C1 segment of cervical spinal cord (tissue), 14 donors: Measurements from ENCODE around the gene EIF5B.
"Not testable (repeated sequence)": the region's sequence is repeated elsewhere in the genome, so short reads cannot be mapped to it uniquely, and the experiment has no call there.

Experiments
- DNase-seq, 14 donors: peaks; one replicate each; lab custom pipeline; 2025; lab: John Stamatoyannopoulos, UW

Gene EIF5B, protein sequence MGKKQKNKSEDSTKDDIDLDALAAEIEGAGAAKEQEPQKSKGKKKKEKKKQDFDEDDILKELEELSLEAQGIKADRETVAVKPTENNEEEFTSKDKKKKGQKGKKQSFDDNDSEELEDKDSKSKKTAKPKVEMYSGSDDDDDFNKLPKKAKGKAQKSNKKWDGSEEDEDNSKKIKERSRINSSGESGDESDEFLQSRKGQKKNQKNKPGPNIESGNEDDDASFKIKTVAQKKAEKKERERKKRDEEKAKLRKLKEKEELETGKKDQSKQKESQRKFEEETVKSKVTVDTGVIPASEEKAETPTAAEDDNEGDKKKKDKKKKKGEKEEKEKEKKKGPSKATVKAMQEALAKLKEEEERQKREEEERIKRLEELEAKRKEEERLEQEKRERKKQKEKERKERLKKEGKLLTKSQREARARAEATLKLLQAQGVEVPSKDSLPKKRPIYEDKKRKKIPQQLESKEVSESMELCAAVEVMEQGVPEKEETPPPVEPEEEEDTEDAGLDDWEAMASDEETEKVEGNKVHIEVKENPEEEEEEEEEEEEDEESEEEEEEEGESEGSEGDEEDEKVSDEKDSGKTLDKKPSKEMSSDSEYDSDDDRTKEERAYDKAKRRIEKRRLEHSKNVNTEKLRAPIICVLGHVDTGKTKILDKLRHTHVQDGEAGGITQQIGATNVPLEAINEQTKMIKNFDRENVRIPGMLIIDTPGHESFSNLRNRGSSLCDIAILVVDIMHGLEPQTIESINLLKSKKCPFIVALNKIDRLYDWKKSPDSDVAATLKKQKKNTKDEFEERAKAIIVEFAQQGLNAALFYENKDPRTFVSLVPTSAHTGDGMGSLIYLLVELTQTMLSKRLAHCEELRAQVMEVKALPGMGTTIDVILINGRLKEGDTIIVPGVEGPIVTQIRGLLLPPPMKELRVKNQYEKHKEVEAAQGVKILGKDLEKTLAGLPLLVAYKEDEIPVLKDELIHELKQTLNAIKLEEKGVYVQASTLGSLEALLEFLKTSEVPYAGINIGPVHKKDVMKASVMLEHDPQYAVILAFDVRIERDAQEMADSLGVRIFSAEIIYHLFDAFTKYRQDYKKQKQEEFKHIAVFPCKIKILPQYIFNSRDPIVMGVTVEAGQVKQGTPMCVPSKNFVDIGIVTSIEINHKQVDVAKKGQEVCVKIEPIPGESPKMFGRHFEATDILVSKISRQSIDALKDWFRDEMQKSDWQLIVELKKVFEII

DNA sequence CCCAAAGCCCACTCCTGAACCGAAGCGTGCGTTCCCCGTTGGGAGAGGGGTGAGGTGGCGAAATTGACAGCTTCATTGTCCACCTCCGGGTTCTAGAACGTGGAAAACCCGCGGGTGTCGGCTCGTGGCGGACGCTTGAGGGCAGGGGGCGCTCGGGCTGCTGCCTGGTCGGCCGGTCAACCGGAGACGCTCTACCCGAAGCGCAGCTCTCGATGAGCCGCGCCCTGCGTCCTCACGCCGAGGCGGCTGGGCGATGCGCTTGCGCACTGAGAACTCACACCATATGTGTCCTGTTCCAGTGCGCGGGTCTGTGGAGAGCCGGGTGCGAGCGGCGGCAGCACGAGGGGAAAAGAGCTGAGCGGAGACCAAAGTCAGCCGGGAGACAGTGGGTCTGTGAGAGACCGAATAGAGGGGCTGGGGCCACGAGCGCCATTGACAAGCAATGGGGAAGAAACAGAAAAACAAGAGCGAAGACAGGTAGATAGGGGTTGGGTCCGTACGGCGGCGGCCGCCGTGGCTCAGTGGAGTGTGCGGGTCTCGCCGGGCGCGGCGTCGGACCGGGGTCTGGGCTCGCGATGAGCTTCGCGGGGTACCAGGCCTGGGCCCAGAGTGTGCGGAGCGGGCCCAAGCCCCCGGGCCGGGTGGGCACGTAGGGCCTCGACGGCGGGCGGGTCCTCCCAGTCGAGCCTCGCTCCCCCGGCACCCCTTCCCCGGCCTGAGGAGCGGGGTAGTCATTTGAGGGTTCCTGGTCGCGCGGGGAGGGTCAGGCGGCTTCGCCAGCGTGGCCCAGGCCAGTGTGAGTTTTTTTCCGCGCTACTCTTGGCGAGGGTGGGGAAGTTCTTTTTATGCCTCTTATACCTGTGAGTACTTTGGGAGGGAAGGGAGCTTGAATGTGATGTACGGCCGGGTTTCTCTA, at the start of gene EIF5B:
Gene EIF5B (plus strand): TSS at position 277 of the 916 bp plus-strand sequence. CDS start 166 bp downstream, at position 443.
- peak; percentile 40 to 95 (median 92) for DNase-seq

DNA sequence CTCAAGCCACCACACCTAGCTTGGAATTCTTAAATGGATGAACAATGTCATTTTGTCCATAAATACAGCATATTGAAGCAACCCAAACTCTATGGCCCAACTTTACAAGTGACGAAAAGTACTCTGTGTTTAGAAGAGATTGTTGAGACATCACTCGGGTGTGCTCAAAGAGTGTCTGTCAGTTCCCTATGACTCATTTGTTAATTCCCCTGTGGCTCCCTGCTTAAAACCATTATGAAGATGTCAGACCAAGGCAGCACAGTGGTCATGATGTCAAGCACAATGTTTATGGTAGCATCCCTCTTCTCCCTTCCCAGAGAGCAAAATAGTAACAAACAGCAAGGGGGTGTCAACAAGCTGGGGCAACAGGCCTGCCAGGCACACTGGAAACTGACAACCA, 39.2 kb upstream of the EIF5B start:
- DNase-seq, result no peak

DNA sequence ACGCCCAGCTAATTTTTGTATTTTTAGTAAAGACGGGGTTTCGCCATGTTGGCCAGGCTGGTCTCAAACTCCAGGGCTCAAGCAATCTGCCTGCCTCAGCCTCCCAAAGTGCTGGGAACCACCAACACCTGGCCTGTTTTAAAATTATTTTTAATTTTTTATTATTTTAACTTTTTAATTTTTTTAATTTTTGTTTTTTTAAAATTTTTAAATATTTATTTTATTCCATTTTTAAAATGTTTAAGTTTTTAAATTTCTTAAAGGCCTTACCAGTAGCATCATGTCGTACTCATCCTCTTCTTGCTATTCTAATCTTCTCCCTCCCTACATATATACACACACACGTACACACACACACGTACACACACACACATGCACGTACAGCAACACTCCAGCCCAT, 37.6 kb upstream of the EIF5B start:
- DNase-seq, result no peak

DNA sequence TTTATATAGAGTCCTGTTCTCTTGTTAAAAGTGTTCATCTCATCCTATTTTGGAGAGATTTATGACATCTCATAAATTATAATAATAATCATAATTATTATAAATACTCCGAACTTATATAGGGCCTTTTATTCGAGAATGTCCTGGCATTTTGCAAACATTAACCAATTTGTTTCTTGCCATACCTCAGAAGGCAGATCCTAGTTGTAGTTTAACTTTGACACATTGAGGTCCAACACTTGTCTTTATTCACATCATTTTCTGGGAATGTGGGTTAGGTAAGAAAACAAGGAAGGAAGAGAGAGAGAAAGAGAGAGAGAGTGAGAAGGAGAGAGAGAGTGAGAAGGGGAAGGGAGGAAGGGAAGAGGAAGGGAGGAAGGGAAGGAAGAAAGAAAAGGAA, 36.1 kb upstream of the EIF5B start, which contains the start of gene LYG1:
Gene LYG1 (minus strand): TSS at position 101 of the 400 bp plus-strand sequence. CDS start 5,527 bp downstream, outside the sequence.
- DNase-seq, result not testable (repeated sequence)

DNA sequence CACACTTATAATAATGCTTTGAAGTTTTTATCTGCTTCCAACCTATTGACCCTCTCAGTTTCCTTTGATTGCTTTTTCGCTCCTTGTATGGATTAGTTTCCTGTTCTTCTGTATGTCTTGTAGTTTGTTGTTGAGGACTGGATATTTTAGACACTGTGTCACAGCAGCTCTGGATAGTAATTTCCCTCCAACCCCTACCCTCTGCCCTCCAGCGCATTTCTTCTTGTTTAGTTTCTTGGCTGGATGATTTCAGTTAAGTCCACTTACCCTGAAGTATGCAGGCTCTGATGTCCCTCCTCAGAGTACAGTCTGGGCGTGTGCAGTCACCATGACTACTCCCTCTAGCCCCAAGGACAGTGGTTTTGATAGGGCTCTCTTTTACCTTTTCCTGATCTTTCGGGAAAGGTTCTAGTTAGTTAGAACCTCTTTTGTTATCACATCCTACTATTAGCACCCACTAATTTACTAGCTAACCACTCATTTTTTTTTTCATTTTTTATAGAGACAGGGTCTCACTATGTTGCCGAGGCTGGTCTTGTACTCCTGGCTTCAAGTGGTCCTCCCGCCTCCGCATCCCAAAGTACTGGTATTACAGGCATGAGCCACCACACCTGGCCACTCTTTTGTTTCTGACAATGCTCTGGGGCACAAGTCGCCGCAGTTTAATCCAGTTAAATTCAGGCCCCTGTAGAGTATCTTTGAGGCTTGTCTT, 19.9 kb upstream of the EIF5B start:
- DNase-seq, result no peak

DNA sequence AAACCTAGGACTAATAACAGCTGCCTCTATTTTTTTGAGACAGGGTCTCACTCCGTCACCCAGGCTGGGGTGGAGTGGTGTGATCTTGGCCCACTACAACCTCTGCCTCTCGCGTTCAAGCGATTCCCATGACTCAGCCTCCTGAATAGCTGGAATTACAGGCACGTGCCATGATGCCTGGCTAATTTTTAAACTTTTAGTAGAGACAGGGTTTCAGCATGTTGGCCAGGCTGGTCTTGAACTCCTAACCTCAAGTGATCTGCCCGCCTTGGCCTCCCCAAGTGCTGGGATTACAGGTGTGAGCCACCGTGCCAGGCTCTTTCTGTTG, 19.4 kb upstream of the EIF5B start:
- DNase-seq, result not testable (repeated sequence)

DNA sequence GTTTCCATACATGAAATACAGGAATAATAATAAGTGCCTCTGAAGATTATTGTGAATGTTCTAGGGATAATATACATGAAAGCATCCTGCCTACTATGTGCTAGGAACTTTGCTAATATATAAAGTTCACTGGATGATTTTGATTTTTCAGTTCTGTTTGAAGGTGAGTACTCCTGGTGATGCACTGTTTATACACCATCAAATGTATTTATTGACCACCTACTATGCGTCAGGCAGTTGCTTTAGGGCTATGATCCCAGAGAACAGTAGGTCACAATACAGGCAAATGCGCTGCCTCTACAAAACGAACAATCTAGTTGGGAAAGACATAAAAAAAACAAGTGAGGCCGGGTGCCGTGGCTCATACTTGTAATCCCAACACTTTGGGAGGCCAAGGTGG, 11.8 kb upstream of the EIF5B start:
- DNase-seq, result no peak

DNA sequence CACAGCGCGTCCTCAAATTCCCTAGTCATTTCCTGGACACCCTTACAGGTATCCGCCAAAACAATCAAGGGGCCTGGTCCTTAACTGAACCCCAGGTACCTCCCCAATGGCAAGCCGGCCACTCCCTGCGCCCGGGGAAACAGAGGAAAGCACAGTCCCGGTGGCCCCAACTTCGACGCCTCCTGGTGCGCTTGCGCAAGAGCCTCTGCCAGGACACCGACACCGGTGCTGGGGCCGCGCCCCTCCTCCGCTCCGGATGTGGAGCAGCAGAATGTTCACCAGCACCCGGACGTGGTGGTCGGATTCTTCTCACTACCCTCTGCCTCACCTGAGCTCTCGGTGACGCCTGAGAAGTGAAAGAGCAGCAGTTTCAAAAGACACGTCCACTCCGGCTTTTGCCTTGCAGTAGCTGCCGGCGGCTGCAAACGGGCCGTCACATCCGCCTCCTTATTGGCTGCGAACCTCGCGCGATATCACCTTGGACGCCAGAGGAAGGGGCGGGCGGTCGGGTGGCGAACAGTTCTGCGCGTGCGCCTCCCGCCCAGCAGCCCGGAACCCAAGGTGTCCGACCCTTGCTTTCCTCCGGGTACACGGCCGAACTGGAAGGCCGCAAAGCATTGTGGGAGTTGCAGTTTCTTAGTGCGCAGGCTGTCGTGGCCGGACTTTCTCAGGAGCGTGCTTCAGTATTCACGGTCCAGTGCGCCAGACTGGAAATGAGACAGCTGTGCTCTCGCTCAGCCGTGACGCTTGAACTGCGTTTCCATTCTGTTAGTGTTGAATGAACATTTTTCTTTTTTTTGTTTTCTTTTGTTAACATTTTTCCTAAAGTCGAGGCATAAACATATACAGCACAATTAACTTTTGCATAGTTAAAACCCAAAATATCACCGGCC, 1.0 kb upstream of the EIF5B start, which contains the start of gene TXNDC9:
Gene TXNDC9 (minus strand): TSS at position 423 of the 893 bp plus-strand sequence. CDS start 3,123 bp downstream, outside the sequence.
- peak; percentile 80 to 99 (median 98) for DNase-seq

DNA sequence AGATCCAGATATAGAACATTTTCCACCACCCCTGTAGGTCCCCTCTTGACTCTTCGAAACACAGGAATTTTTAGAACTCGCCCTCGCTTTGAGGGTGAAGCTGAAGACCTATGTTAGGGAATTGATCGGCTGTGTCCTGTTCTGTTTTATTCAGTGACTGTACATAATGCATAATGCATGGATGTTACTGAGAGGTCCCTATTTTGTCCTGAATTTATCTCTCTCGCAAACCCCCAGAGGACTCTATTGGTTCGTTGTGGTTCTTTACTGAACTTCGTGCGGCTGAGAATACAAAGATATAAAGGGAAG, 431 bp upstream of the EIF5B start:
- DNase-seq, result no peak

DNA sequence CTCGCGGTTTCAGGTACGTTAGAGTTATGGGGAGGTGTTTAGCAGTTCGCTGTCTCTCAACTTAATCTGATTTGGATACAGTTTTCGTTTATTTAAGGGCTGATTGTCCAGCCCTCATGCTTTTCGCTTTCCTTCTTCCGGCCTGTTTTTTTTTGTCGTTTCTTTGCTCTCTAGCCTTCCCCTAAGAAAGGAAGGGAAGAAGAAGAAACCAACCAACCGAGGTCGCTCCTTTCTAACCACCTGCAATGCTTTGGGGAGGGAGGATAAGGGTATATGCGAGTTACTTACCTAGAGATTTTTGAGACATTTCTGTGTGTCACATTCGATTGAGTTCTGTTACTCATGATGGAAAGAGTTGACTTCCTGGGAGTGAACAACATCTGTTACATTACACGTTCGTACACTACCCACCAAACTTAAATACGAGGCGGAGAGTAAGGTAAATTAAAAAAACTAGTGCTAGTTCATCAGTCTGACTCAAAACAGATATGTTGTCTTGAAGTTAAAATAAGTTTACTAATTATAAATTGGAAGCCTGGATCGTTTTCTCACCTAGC, 918 bp downstream of the EIF5B start:
- no peak for DNase-seq

DNA sequence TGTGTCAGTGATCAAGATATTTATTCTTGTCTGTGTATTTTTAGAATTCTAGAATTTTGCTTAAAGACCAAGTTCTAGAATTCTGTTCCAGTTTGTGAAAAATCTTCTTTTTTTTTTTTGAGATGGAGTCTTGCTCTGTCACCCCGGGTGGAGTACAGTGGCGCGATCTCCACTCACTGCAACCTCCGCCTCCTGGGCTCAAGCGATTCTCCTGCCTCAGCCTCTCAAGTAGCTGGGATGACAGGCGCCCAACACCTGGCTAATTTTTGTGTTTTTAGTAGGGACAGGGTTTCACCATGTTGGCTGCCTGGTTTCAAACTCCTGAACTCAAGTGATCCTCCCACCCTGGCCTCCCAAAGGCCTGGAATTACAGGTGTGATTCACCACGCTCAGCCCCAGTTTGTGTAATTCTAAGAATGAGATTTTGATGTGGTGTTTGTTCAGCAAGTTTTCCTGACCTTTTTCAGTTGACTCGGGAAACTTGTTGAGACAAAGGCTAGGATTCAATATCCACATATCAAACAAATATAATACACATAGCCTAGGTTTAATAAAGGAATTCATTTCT, 3.6 kb downstream of the EIF5B start:
- DNase-seq, result no peak

DNA sequence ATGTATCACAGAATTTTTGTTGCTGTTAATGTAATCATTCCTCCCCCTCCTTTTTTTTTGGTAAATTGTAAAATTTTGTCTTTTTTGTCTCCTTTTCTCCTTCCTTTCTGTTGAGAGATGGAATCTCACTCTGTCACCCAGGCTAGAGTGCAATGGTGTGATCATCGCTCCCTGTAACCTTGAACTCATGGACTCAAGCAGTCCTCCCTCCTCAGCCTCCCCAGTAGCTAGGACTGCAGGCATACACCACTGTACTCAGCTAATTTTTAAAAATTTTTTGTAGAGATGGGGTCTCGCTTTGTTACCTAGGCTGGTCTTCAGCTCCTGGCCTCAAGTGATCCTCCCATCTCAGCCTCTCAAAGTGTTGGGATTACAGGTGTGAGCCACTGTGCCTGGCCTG, 5.3 kb downstream of the EIF5B start:
- DNase-seq, result no peak

DNA sequence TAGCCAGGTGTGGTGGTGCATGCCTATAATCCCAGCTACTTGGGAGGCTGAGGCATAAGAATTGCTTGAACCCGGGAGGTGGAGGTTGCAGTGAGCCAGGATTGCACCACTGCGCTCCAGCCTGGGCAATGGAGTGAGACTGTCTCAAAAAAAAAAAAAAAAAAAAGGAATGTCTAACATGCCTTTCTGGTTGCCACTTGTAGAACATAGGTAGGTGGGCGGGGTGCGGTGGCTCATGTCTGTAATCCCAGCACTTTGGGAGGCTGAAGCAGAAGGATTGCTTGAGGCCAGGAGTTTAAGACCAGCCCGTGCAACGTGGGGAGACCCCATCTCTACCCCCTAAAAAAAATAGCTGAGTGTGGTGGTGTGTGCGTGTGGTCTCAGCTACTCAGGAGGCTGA, 8.3 kb downstream of the EIF5B start:
- DNase-seq, result not testable (repeated sequence)

DNA sequence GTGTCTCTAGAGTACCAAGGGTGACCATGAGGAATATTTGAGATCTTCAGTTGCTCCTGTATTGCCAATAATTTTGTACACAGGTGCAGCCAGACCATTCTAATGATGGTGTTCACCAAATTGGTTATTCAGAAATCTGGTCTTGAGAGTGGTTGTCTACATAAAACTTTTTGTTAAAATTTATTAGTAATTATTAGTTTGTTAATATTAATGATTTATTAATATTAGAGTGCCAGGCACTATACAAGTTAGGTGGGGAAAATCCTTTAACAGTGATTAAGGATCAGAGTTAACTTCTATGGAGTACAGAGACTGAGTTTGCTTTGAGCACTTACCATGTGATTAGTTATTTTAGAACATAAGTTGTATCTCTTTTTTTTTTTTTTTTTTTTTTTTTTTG, 9.0 kb downstream of the EIF5B start:
- no peak for DNase-seq

DNA sequence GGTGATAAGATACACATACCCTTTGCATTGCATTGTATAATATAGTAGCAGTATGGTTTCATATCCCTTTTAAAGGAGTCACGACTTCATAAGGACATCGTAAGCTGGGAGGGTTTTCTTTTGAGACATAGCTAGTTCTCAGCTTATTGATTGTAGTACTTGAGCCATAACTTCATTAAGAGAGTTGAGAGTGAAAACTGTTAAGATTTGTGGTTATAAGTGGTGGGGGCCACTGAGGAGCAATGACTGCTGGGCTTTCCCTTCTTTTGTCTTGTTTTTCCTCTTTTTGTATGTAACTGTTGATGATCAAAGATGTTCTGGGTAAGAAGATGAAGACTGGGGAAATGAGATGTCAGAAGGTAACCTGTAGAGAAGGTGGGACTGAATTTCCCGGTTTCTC, 11.0 kb downstream of the EIF5B start:
- DNase-seq, result no peak

DNA sequence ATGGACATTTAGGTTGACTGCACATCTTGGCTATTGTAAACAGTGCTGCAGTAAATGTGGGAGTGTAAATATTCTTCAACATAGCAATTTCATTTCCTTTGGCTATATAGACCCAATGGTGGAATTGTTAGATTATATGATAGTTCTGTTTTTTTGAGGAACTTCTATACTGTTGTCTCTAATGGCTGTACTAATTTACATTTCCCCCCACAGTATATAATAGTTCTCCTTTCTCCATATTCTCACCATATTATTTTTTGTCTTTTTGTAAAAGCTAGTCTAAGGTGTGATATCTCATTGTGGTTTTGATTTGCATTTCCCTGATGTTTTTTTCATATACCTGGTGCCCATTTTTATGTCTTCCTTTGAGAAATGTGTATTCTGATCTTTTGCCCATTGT, 13.0 kb downstream of the EIF5B start:
- DNase-seq, result no peak

DNA sequence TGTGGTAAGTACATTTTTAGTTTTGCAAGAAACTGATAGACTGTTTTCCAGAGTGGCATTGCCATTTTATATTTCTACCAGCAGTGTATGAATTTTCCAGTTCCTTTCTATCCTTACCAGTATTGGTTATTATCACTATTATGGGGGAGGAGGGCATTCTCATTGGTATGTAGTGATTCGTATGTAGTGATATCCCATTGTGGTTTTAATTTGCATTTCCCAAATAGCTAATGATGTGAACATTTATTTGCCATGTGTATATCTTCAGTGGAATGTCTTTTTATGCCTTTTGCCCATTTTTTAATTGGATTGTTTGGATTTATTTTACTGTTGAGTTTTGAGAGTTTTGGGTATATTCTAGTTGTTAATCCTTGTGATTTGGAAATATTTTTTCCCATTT, 16.9 kb downstream of the EIF5B start:
- no peak for DNase-seq

DNA sequence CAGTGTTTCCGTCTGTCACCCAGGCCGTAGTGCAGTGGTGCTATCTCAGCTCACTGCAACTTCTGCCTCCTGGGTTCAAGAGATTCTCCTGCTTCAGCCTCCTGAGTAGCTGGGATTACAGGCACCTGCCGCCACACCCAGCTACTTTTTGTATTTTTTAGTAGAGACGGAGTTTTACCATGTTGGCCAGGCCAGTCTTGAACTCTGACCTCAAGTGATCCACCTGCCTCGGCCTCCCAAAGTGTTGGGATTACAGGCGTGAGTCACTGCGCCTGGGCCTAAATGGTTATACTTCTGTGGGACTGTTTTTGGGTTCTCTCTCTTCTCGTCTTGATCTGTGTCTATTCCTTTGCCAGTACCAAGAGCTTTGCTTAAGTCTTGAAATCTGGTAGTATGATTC, 17.6 kb downstream of the EIF5B start:
- DNase-seq, result not testable (repeated sequence)

DNA sequence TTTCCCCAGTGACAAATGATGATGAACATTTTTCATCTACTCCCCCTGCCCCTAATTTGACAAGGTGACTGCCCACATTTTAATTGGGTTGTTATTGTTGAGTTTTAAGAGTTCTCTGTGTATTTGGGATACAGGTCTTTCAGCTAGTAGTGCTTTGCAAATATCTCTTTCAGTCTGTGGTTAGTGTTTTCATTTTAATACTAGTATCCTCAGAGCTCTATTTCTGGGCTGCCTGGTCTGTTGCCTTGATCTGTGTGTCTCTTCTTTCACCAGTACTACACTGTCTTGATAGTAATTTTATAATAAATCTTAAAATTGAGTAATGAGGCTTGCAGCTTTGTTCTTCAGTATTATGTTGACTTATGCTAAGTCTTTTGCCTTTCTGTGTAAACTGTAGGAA, 19.7 kb downstream of the EIF5B start:
- DNase-seq, result no peak
